GM23338 (cell line): ENCODE results near the gene OR2A5. TPM values are rescaled to one million over a fixed set of nuclear protein-coding genes. Genes with fewer than 3 reads are reported as not detected.

Experiments
- ATAC-seq: fragments of 200-7000 bp; cut with Tn5 transposase; 3 replicates; pipeline ENCODE4 v1.9.1; 2020
- DNase-seq: peaks from one replicate; pipeline ENCODE4 v3.0.0-alpha.2; 2015; ENCODE audit warnings: low spot score
- H2AFZ ChIP-seq: fragments of 200-600 bp; sonication (generic); 2 replicates; pipeline ENCODE4 v1.8.0; 2016; ENCODE audit warnings: antibody characterized with exemption, mild to moderate bottlenecking, moderate library complexity
- H3F3A ChIP-seq: fragments of 200-600 bp; sonication (generic); replicated peaks from 2 replicates; pipeline ENCODE4 v1.8.0; 2017; ENCODE audit warnings: antibody characterized with exemption, mixed run types, low read depth
- H3K27ac ChIP-seq: fragments of 200-600 bp; sonication (generic); 2 replicates; pipeline ENCODE4 v1.6.1; 2016; ENCODE audit warnings: low read depth
- H3K27me3 ChIP-seq: fragments of 200-600 bp; sonication (generic); 2 replicates; pipeline ENCODE4 v1.8.0; 2016; ENCODE audit warnings: mild to moderate bottlenecking, mixed run types, moderate library complexity; ENCODE audit not compliant: insufficient read depth
- H3K36me3 ChIP-seq: fragments of 200-600 bp; sonication (generic); 2 replicates; pipeline ENCODE4 v1.8.0; 2016; ENCODE audit warnings: mild to moderate bottlenecking; ENCODE audit not compliant: insufficient read depth
- H3K4me1 ChIP-seq: fragments of 200-600 bp; sonication (generic); 2 replicates; pipeline ENCODE4 v1.8.0; 2016; ENCODE audit warnings: mild to moderate bottlenecking, moderate library complexity; ENCODE audit not compliant: insufficient read depth
- H3K4me2 ChIP-seq: fragments of 200-600 bp; sonication (generic); 2 replicates; pipeline ENCODE4 v1.7.1; 2017; ENCODE audit warnings: mixed run types
- H3K4me3 ChIP-seq: fragments of 200-600 bp; sonication (generic); 2 replicates; pipeline ENCODE4 v1.6.1; 2016; ENCODE audit warnings: mixed run types
- H3K79me2 ChIP-seq: fragments of 200-600 bp; sonication (generic); replicated peaks from 2 replicates; pipeline ENCODE4 v1.8.0; 2017; ENCODE audit warnings: mild to moderate bottlenecking; ENCODE audit not compliant: insufficient read depth
- H3K9me2 ChIP-seq: fragments of 200-600 bp; sonication (generic); 2 replicates; pipeline ENCODE4 v1.8.0; 2017; ENCODE audit not compliant: insufficient read depth
- H4K20me1 ChIP-seq: fragments of 200-600 bp; sonication (generic); replicated peaks from 2 replicates; pipeline ENCODE4 v1.8.0; 2017; ENCODE audit warnings: mild to moderate bottlenecking; ENCODE audit not compliant: insufficient read depth
- H3K27ac Mint-ChIP-seq: 2 replicates; pipeline ENCODE4 v1.8.0; 2020; ENCODE audit warnings: inconsistent platforms, mild to moderate bottlenecking, moderate library complexity, mixed read lengths
- H3K27me3 Mint-ChIP-seq: 3 replicates; pipeline ENCODE4 v1.8.0; 2022; ENCODE audit warnings: low read depth, mild to moderate bottlenecking, moderate library complexity, mixed read lengths, inconsistent platforms; ENCODE audit not compliant: insufficient read depth, poor library complexity
- H3K36me3 Mint-ChIP-seq: 3 replicates; pipeline ENCODE4 v1.8.0; 2021; ENCODE audit warnings: low read depth, mild to moderate bottlenecking, inconsistent platforms, moderate library complexity, mixed read lengths
- H3K4me1 Mint-ChIP-seq: 3 replicates; pipeline ENCODE4 v1.8.0; 2020; ENCODE audit warnings: mild to moderate bottlenecking, inconsistent platforms, mixed read lengths
- H3K4me3 Mint-ChIP-seq: 3 replicates; pipeline ENCODE4 v1.8.0; 2021; ENCODE audit warnings: moderate library complexity, mild to moderate bottlenecking, inconsistent platforms, mixed read lengths
- H3K9me3 Mint-ChIP-seq: 3 replicates; pipeline ENCODE4 v1.8.0; 2020; ENCODE audit warnings: moderate library complexity, mild to moderate bottlenecking, inconsistent platforms, mixed read lengths
- CREB1 ChIP-seq: fragments of 250-450 bp; sonication (Bioruptor Pico); IDR thresholded peaks from 2 replicates; pipeline ENCODE4 v1.5.0; 2020; ENCODE audit warnings: low read depth, mild to moderate bottlenecking, moderate library complexity
- EZH2phosphoT487 ChIP-seq: fragments of 200-600 bp; sonication (generic); IDR thresholded peaks from one replicate; pipeline ENCODE4 v1.8.1; 2018; ENCODE audit warnings: antibody characterized with exemption; ENCODE audit not compliant: unreplicated experiment
- REST ChIP-seq: IDR thresholded peaks from one replicate; pipeline ENCODE4 v1.6.1; 2018; ENCODE audit warnings: antibody characterized with exemption; ENCODE audit not compliant: unreplicated experiment
- STAT1 ChIP-seq: IDR thresholded peaks from one replicate; pipeline ENCODE4 v1.6.1; 2016; ENCODE audit warnings: antibody characterized with exemption; ENCODE audit not compliant: unreplicated experiment
- ZNF462 ChIP-seq: fragments of 250-450 bp; sonication (Bioruptor Pico); IDR thresholded peaks from 2 replicates; pipeline ENCODE4 v1.5.0; 2020; ENCODE audit warnings: mild to moderate bottlenecking, moderate library complexity
- polyA plus RNA-seq: library from polyadenylated mRNA; unstranded; fragments of >200 nt; fragmentation: Nextera tagmentation; extraction: Ambion mirVana; gene quantifications from 2 replicates; pipeline ENCODE4 v1.2.1, GENCODE V29; 2016
- total RNA-seq: library from RNA; depleted of rRNA; stranded (reverse); fragments of >200 nt; shearing (Covaris generic); gene quantifications from 2 replicates; pipeline ENCODE4 v1.2.3, GENCODE V29; 2014

OR2A5 gene
- total and polyA plus RNA-seq, 2 experiments from 2014 or later, result not detected

- Mint-ChIP-seq H3K27ac (no peak overlapping the region), H3K9me3 (no peaks in the 10 kb centered on the region), H3K27me3 (no peaks in the 10 kb centered on the region), H3K4me3 (no peak overlapping the region), H3K4me1 (peaks cover 3% of the 10 kb centered on the region; the same call in 2 of the 3 replicates), H3K36me3 (no peaks in the 10 kb centered on the region)
- Histone ChIP-seq H3K4me3 (no peak overlapping the region), H4K20me1 (no peaks in the 10 kb centered on the region), H3K36me3 (no peaks in the 10 kb centered on the region), H3K9me2 (peaks cover 9% of the 10 kb centered on the region), H3F3A (no peaks in the 10 kb centered on the region), H3K27me3 (no peaks in the 10 kb centered on the region), H3K27ac (no peak overlapping the region), H3K4me1 (no peaks in the 10 kb centered on the region), H2AFZ (0 out of 2 replicates have a peak overlapping the region, but pooled peaks have one; percentile 53), H3K4me2 (no peak overlapping the region), H3K79me2 (no peaks in the 10 kb centered on the region)
- TF ChIP-seq ZNF462 (CRISPR knock-in tag) (no peak), EZH2phosphoT487 (no peak), STAT1 (no peak)
- DNase-seq (no peak), ATAC-seq (no peak)
Measured at GRCh38 chr7:144038887-144039286, 9.9 kb upstream of the OR2A5 start.

- no peak overlapping the region for H3K4me2 ChIP-seq
- Mint-ChIP-seq H3K4me3 (no peak overlapping the region), H3K9me3 (no peaks in the 10 kb centered on the region), H3K27ac (no peak overlapping the region), H3K27me3 (no peaks in the 10 kb centered on the region), H3K4me1 (no peaks in the 10 kb centered on the region), H3K36me3 (no peaks in the 10 kb centered on the region)
- no peaks in the 10 kb centered on the region for H3K79me2 ChIP-seq
- TF ChIP-seq CREB1 (CRISPR knock-in tag) (no peak), EZH2phosphoT487 (no peak), REST (no peak)
- H3K27ac ChIP-seq, result no peak overlapping the region
- H3K9me2 ChIP-seq, result no peaks in the 10 kb centered on the region
- H3K27me3 ChIP-seq, result no peaks in the 10 kb centered on the region
- no peak overlapping the region for H2AFZ ChIP-seq
- H4K20me1 ChIP-seq, result no peaks in the 10 kb centered on the region
- H3K36me3 ChIP-seq, result no peaks in the 10 kb centered on the region
- DNase-seq (no peak), ATAC-seq (no peak)
- H3K4me3 ChIP-seq, result no peak overlapping the region
- no peaks in the 10 kb centered on the region for H3F3A ChIP-seq
- no peaks in the 10 kb centered on the region for H3K4me1 ChIP-seq
Measured at GRCh38 chr7:144049491-144049890, 743 bp downstream of the OR2A5 start.
